CD8-positive, alpha-beta memory T cell (primary cell): ENCODE data around the gene PLEKHF1. TPM values are rescaled to one million over a fixed set of nuclear protein-coding genes. Genes with fewer than 3 reads are reported as not detected.

Source experiments
- CTCF ChIA-PET: fragments of 350-600 bp; sonication (Branson Sonifier 250); formaldehyde crosslinking; loops from one replicate; lab custom pipeline; 2021; ENCODE audit warnings: antibody characterized with exemption; lab: Charles Lee
- POLR2A ChIA-PET: fragments of 350-600 bp; sonication (Branson Sonifier 250); formaldehyde crosslinking; loops from one replicate; lab custom pipeline; 2021; ENCODE audit warnings: antibody characterized with exemption; lab: Charles Lee
- DNase-seq, 5 donors: peaks; one replicate each; pipeline versions ENCODE4 v3.0.0 to v3.0.0-alpha.2; 2020 to 2022; ENCODE audit warnings: mixed read lengths in 1 of 5
- H3K27ac ChIP-seq: one replicate; pipeline ENCODE4 v1.7.0; 2013; ENCODE audit warnings: low read depth, mild to moderate bottlenecking, low read length, moderate library complexity
- H3K27me3 ChIP-seq: 2 replicates; pipeline ENCODE4 v1.7.0; 2013; ENCODE audit warnings: low read length, mild to moderate bottlenecking; ENCODE audit not compliant: insufficient read depth, poor library complexity, severe bottlenecking
- H3K36me3 ChIP-seq: 2 replicates; pipeline ENCODE4 v1.7.0; 2013; ENCODE audit warnings: mild to moderate bottlenecking, low read length, moderate library complexity; ENCODE audit not compliant: insufficient read depth
- H3K4me1 ChIP-seq: 2 replicates; pipeline ENCODE4 v1.7.0; 2013; ENCODE audit warnings: mild to moderate bottlenecking, low read length, moderate library complexity; ENCODE audit not compliant: insufficient read depth
- H3K4me3 ChIP-seq: 2 replicates; pipeline ENCODE4 v1.7.0; 2013; ENCODE audit warnings: mild to moderate bottlenecking, low read length
- H3K9me3 ChIP-seq: 2 replicates; pipeline ENCODE4 v1.7.0; 2013; ENCODE audit warnings: mild to moderate bottlenecking, low read length
- H3K27ac Mint-ChIP-seq, 8 donors: one replicate each; pipeline ENCODE4 v1.8.0; 2020 to 2021; ENCODE audit warnings: mixed read lengths in 8 of 8, mild to moderate bottlenecking in 6 of 8, inconsistent platforms in 3 of 8, moderate library complexity in 3 of 8
- H3K27me3 Mint-ChIP-seq, 2 donors: one replicate each; pipeline ENCODE4 v1.8.0; 2020 to 2021; ENCODE audit warnings: mixed read lengths in 2 of 2, mild to moderate bottlenecking in 1 of 2, moderate library complexity in 1 of 2
- H3K36me3 Mint-ChIP-seq, 3 donors: one replicate each; pipeline ENCODE4 v1.8.0; 2020 to 2021; ENCODE audit warnings: mixed read lengths in 3 of 3, inconsistent platforms in 1 of 3, mild to moderate bottlenecking in 1 of 3
- H3K4me1 Mint-ChIP-seq, 3 donors: one replicate each; pipeline ENCODE4 v1.8.0; 2020 to 2021; ENCODE audit warnings: mixed read lengths in 3 of 3, inconsistent platforms in 1 of 3, mild to moderate bottlenecking in 1 of 3
- H3K4me3 Mint-ChIP-seq, 7 donors: one replicate each; pipeline ENCODE4 v1.8.0; 2020 to 2021; ENCODE audit warnings: mixed read lengths in 7 of 7, mild to moderate bottlenecking in 6 of 7, moderate library complexity in 4 of 7, inconsistent platforms in 2 of 7
- H3K9me3 Mint-ChIP-seq, 5 donors: one replicate each; pipeline ENCODE4 v1.8.0; 2020 to 2022; ENCODE audit warnings: mixed read lengths in 5 of 5, mild to moderate bottlenecking in 3 of 5, moderate library complexity in 2 of 5, inconsistent platforms in 1 of 5
- polyA plus RNA-seq: library from polyadenylated mRNA; unstranded; fragments of 300-500 nt; fragmentation: Illumina TruSeq; gene quantifications from one replicate; pipeline ENCODE4 v1.2.3, GENCODE V29; 2021
- total RNA-seq, 2 experiments: library from RNA; stranded (reverse); gene quantifications; one replicate each; pipeline ENCODE4 v1.2.3, GENCODE V29; 2021

The PLEKHF1 gene
- total and polyA plus RNA-seq, 3 experiments from 2014 or later, result 21.3 to 57.7 (median 23.0) TPM

- no peak for DNase-seq
- ChIA-PET POLR2A (no interaction called here), CTCF (interaction anchor here (1.8 to 8.4 kb wide), 3 partner anchors 10 to 53 kb away, joined by 8 to 127 read pairs (median 18); partner anchors contain the start of gene POP4)
- H3K9me3 ChIP-seq, result no peaks in the 10 kb centered on the region
- H3K27ac ChIP-seq, result peak overlapping the region; percentile 21
- H3K4me1 ChIP-seq, result peaks cover 24% of the 10 kb centered on the region
- peak overlapping the region in 1 of 8 donors; percentile 53 for H3K27ac Mint-ChIP-seq
- no peaks in the 10 kb centered on the region for H3K27me3 Mint-ChIP-seq
- H3K4me3 Mint-ChIP-seq, result peak overlapping the region in 2 of 7 donors; percentile 7 to 38
- peaks cover 0 to 13% (median 0%) of the 10 kb centered on the region in 3 donors for H3K36me3 Mint-ChIP-seq
- no peaks in the 10 kb centered on the region for H3K27me3 ChIP-seq
- no peaks in the 10 kb centered on the region for H3K36me3 ChIP-seq
- no peaks in the 10 kb centered on the region for H3K9me3 Mint-ChIP-seq
- H3K4me1 Mint-ChIP-seq, result peaks cover 9 to 13% (median 12%) of the 10 kb centered on the region in 3 donors
- H3K4me3 ChIP-seq, result no peak overlapping the region
Measured at GRCh38 chr19:29662278-29662603, 3.0 kb upstream of the PLEKHF1 start.

DNA sequence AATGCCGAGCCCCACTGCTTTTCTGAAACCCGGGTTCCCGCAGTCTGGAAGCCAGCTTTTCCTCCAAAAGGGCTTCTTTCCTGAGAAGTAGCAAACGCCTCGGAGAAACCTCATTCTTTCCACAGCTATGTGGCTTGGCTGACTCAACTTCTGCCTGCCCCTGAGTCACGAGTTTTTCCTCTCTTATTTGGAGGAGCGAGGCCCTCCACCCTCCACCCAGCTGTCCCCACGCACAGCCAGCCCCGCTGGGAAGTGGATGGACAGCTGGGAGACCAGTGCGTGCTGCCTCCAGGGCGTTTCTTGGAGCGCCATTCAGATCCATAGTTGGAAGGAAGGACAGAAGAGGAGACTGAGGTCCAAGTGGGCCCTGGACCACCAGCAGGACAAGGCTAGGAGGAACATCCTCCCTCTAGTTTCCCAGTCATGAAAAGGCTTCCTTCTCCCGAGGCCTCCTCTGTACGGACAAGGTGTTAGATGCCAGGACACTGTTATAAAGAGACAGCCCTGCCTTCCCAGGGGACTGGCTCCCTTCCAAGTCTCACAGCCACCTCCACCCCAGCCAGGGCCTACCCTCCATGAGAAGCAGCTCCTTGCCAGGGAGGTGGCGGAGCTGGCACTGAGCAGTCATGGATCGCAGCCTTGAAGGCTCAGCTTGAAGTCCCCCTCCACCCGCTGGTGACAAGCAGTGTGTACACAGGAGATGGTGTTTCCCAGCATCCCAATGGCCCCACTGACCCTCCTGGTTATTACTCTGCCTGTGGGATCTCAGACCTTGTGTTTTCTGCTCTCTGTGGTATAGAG is 2.5 kb upstream of the PLEKHF1 start:
- DNase-seq, result no peak
- Histone ChIP-seq H3K4me3 (no peak overlapping the region), H3K9me3 (no peaks in the 10 kb centered on the region), H3K36me3 (no peaks in the 10 kb centered on the region), H3K27me3 (no peaks in the 10 kb centered on the region), H3K4me1 (peaks cover 30% of the 10 kb centered on the region), H3K27ac (peak overlapping the region; percentile 21)
- H3K27me3 Mint-ChIP-seq, result no peaks in the 10 kb centered on the region
- POLR2A ChIA-PET, result no interaction called here
- H3K4me3 Mint-ChIP-seq, result peak overlapping the region in 5 of 7 donors; percentile 33 to 93 (median 61)
- CTCF ChIA-PET, result interaction anchor here (0.9 to 8.4 kb wide), 7 partner anchors 9 to 54 kb away, joined by 3 to 127 read pairs (median 48); partner anchors contain the start of gene POP4
- H3K9me3 Mint-ChIP-seq, result no peaks in the 10 kb centered on the region
- peaks cover 13 to 18% (median 17%) of the 10 kb centered on the region in 3 donors for H3K4me1 Mint-ChIP-seq
- peaks cover 0 to 16% (median 0%) of the 10 kb centered on the region in 3 donors for H3K36me3 Mint-ChIP-seq
- peak overlapping the region in 4 of 8 donors; percentile 32 to 87 (median 58) for H3K27ac Mint-ChIP-seq

- Mint-ChIP-seq H3K27ac (peak overlapping the region in 7 of 8 donors; percentile 63 to 91 (median 87)), H3K9me3 (no peaks in the 10 kb centered on the region), H3K36me3 (peaks cover 0 to 16% (median 0%) of the 10 kb centered on the region in 3 donors), H3K4me3 (peak overlapping the region; percentile 78 to 93 (median 83)), H3K4me1 (peaks cover 25 to 31% (median 30%) of the 10 kb centered on the region in 3 donors), H3K27me3 (no peaks in the 10 kb centered on the region)
- Histone ChIP-seq H3K36me3 (no peaks in the 10 kb centered on the region), H3K4me1 (peaks cover 43% of the 10 kb centered on the region), H3K4me3 (no peak overlapping the region), H3K27ac (peak overlapping the region; percentile 69), H3K27me3 (no peaks in the 10 kb centered on the region), H3K9me3 (no peaks in the 10 kb centered on the region)
- CTCF ChIA-PET, result interaction anchor here (0.9 to 8.4 kb wide), 9 partner anchors 8 to 55 kb away, joined by 3 to 127 read pairs (median 48); partner anchors contain the start of genes C19orf12 and POP4
- DNase-seq, result no peak
- POLR2A ChIA-PET, result interaction anchor here (1.5 kb wide), 1 partner anchor 41 kb away, joined by 5 read pairs; no protein-coding TSS in a partner anchor
Measured at GRCh38 chr19:29663861-29664752, 1.2 kb upstream of the PLEKHF1 start.

DNA sequence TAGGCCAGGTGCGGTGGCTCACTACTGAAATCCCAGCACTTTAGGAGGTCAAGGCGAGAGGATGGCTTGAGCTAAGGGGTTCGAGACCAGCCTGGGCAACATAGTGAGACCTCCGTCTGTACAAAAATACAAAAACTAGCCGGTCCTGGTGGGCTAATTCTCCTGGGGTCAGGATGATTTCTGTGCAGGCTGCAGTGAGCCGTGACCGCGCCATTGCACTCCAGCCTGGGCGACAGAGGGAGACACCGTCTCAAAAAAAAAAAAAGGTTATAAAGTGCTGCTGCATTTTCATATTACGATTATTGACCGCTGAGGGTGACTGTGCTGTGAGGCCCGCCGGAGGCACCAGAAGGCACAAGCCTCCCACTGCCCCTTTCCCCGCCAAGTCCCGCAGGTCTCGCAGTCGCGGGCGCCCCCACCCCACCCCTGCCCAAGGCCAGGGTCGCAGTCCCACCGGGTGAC is 477 bp upstream of the PLEKHF1 start:
- H3K36me3 ChIP-seq, result no peaks in the 10 kb centered on the region
- H3K27me3 ChIP-seq, result no peaks in the 10 kb centered on the region
- Mint-ChIP-seq H3K9me3 (no peaks in the 10 kb centered on the region), H3K27me3 (no peaks in the 10 kb centered on the region), H3K4me3 (peak overlapping the region; percentile 78 to 93 (median 83)), H3K27ac (peak overlapping the region; percentile 39 to 93 (median 82)), H3K4me1 (peaks cover 32 to 38% (median 37%) of the 10 kb centered on the region in 3 donors), H3K36me3 (peaks cover 0 to 18% (median 2%) of the 10 kb centered on the region in 3 donors)
- H3K27ac ChIP-seq, result peak overlapping the region; percentile 69
- DNase-seq, result no peak
- no peaks in the 10 kb centered on the region for H3K9me3 ChIP-seq
- CTCF ChIA-PET, result interaction anchor here (0.9 to 8.4 kb wide), 14 partner anchors 9 to 63 kb away, joined by 3 to 127 read pairs (median 14); partner anchors contain the start of genes C19orf12 and POP4
- H3K4me1 ChIP-seq, result peaks cover 50% of the 10 kb centered on the region
- POLR2A ChIA-PET, result interaction anchor here (0.9 to 4.6 kb wide), 5 partner anchors 17 to 58 kb away, joined by 3 to 46 read pairs (median 7); partner anchors contain the start of genes C19orf12 and POP4
- H3K4me3 ChIP-seq, result peak overlapping the region; percentile 50

GRCh38 chr19:29665826-29666577 is 741 bp downstream of the PLEKHF1 start:
- Mint-ChIP-seq H3K27ac (peak overlapping the region; percentile 89 to 100 (median 98)), H3K27me3 (no peaks in the 10 kb centered on the region), H3K36me3 (peaks cover 0 to 24% (median 2%) of the 10 kb centered on the region in 3 donors), H3K4me3 (peak overlapping the region; percentile 88 to 98 (median 93)), H3K4me1 (peaks cover 42 to 50% (median 49%) of the 10 kb centered on the region in 3 donors), H3K9me3 (no peaks in the 10 kb centered on the region)
- Histone ChIP-seq H3K27me3 (no peaks in the 10 kb centered on the region), H3K27ac (peak overlapping the region; percentile 69), H3K4me3 (peak overlapping the region; percentile 91), H3K9me3 (no peaks in the 10 kb centered on the region), H3K36me3 (no peaks in the 10 kb centered on the region), H3K4me1 (peaks cover 50% of the 10 kb centered on the region)
- ChIA-PET CTCF (interaction anchor here (0.8 to 8.4 kb wide), 15 partner anchors 13 to 62 kb away, joined by 3 to 127 read pairs (median 5); partner anchors contain the start of genes C19orf12 and POP4), POLR2A (interaction anchor here (0.5 to 4.6 kb wide), 10 partner anchors 13 to 169 kb away, joined by 3 to 46 read pairs (median 6); partner anchors contain the start of genes C19orf12 and POP4)
- DNase-seq, result peak in 2 of 5 donors; percentile 28 to 43

GRCh38 chr19:29666578-29667386 is 1.5 kb downstream of the PLEKHF1 start:
- H3K27me3 Mint-ChIP-seq, result no peaks in the 10 kb centered on the region
- ChIA-PET POLR2A (interaction anchor here (0.5 to 4.6 kb wide), 7 partner anchors 12 to 168 kb away, joined by 5 to 46 read pairs (median 14); partner anchors contain the start of genes C19orf12 and POP4), CTCF (interaction anchor here (0.8 to 8.4 kb wide), 12 partner anchors 9 to 58 kb away, joined by 3 to 127 read pairs (median 23); partner anchors contain the start of genes C19orf12 and POP4)
- H3K36me3 ChIP-seq, result no peaks in the 10 kb centered on the region
- H3K4me3 ChIP-seq, result peak overlapping the region; percentile 91
- peaks cover 53% of the 10 kb centered on the region for H3K4me1 ChIP-seq
- peak overlapping the region; percentile 89 to 100 (median 98) for H3K27ac Mint-ChIP-seq
- H3K9me3 Mint-ChIP-seq, result no peaks in the 10 kb centered on the region
- no peaks in the 10 kb centered on the region for H3K27me3 ChIP-seq
- peaks cover 50 to 58% (median 57%) of the 10 kb centered on the region in 3 donors for H3K4me1 Mint-ChIP-seq
- H3K9me3 ChIP-seq, result no peaks in the 10 kb centered on the region
- H3K36me3 Mint-ChIP-seq, result peaks cover 2 to 30% (median 5%) of the 10 kb centered on the region in 3 donors
- peak overlapping the region; percentile 69 for H3K27ac ChIP-seq
- H3K4me3 Mint-ChIP-seq, result peak overlapping the region; percentile 88 to 98 (median 93)
- no peak for DNase-seq
